ENCODE results near the gene ZNF444.

GRCh38 chr19:56137405-56137804 lies 3.7 kb upstream of the ZNF444 start:
- TF ChIP-seq CTCF (IDR thresholded peaks at IDR 0.05; ENCODE audit: extremely low read depth in 1 of 2, insufficient read depth in 1 of 2, low read depth in 1 of 2, low read length in 2 of 2) (no peak), EZH2 (IDR thresholded peaks at IDR 0.05; ENCODE audit: borderline replicate concordance, low read depth, low read length, severe bottlenecking) (no peak)

All from endothelial cell of umbilical vein (primary cell).